T-helper 2 cell treated with Interferon-gamma antibody and Interleukin-4, amounts not matched to agents 100 ng/mL and 5 ng/mL, for 36 hours (primary cell): ENCODE measurements around the gene LAMC1. TPM values are rescaled to one million over a fixed set of nuclear protein-coding genes. Genes with fewer than 3 reads are reported as not detected.

Experiments
- intact Hi-C: fragments of 100-400 bp; cut with micrococcal nuclease; formaldehyde crosslinking; loops from one replicate; pipeline ENCODE4 v1.15.1; 2023
- total RNA-seq: library from RNA; stranded (reverse); gene quantifications from 2 replicates; pipeline ENCODE4 v1.2.3, GENCODE V29; 2022

Gene LAMC1
- total RNA-seq, 1 donor from 2014 or later, result not detected

- intact Hi-C loops, result no loop called here
Observed at GRCh38 chr1:183079712-183080388, 56.6 kb downstream of the LAMC1 start.

- intact Hi-C loops, result no loop called here
Observed at GRCh38 chr1:183080406-183080805, 57.2 kb downstream of the LAMC1 start.

GRCh38 chr1:183081402-183082120 lies 58.3 kb downstream of the LAMC1 start:
- intact Hi-C loops, result no loop called here

GRCh38 chr1:183082650-183083049 lies 59.4 kb downstream of the LAMC1 start:
- intact Hi-C loops, result no loop called here

- intact Hi-C loops, result no loop called here
Observed at GRCh38 chr1:183087001-183087400, 63.8 kb downstream of the LAMC1 start.

- intact Hi-C loops, result no loop called here
Observed at GRCh38 chr1:183089025-183089639, 65.9 kb downstream of the LAMC1 start.

GRCh38 chr1:183090391-183091006 lies 67.3 kb downstream of the LAMC1 start:
- intact Hi-C loops, result no loop called here

- intact Hi-C loops, result no loop called here
Observed at GRCh38 chr1:183091181-183091580, 68.0 kb downstream of the LAMC1 start.

GRCh38 chr1:183092350-183092749 lies 69.1 kb downstream of the LAMC1 start:
- intact Hi-C loops, result no loop called here

- intact Hi-C loops, result no loop called here
Observed at GRCh38 chr1:183093066-183093668, 69.9 kb downstream of the LAMC1 start.

GRCh38 chr1:183093786-183094298 lies 70.6 kb downstream of the LAMC1 start:
- intact Hi-C loops, result no loop called here

GRCh38 chr1:183094351-183094750 lies 71.1 kb downstream of the LAMC1 start:
- intact Hi-C loops, result no loop called here

GRCh38 chr1:183096351-183096750 lies 73.1 kb downstream of the LAMC1 start:
- intact Hi-C loops, result no loop called here

GRCh38 chr1:183096894-183097293 lies 73.7 kb downstream of the LAMC1 start:
- intact Hi-C loops, result no loop called here

- intact Hi-C loops, result no loop called here
Observed at GRCh38 chr1:183097438-183098051, 74.3 kb downstream of the LAMC1 start.

GRCh38 chr1:183098317-183098716 lies 75.1 kb downstream of the LAMC1 start:
- intact Hi-C loops, result no loop called here

- intact Hi-C loops, result no loop called here
Observed at GRCh38 chr1:183100361-183100974, 77.2 kb downstream of the LAMC1 start.

- intact Hi-C loops, result no loop called here
Observed at GRCh38 chr1:183101081-183101480, 77.9 kb downstream of the LAMC1 start.

GRCh38 chr1:183101841-183102276 lies 78.6 kb downstream of the LAMC1 start:
- intact Hi-C loops, result no loop called here

GRCh38 chr1:183103147-183103546 lies 79.9 kb downstream of the LAMC1 start:
- intact Hi-C loops, result no loop called here
